Heart left ventricle (tissue), 13 donors: Measurements from ENCODE around the gene MCL1.

Experiments used
- POLR2A ChIP-seq, 2 donors: fragments of 450-650 bp; IDR thresholded peaks; one replicate each; pipeline ENCODE4 v1.6.1; 2017; ENCODE audit warnings: antibody characterized with exemption in 2 of 2, mild to moderate bottlenecking in 2 of 2, moderate library complexity in 2 of 2
- TF ChIP-seq, protein P1 (sequence below), 12 donors: fragments of 200-600 bp; sonication (generic) in 4 of 12; IDR thresholded peaks; one replicate each; pipeline versions ENCODE4 v1.5.0 to v1.8.0; 2018 to 2022; ENCODE audit warnings: antibody characterized with exemption in 12 of 12, mild to moderate bottlenecking in 5 of 12
- donor health status: ischemic (EF 13 %, LVEDD 7.1; RV severe dilation, severe dysfunction).
- donor health status: DM: no; HTN: yes; CAD: no.
- donor health status: DM: no; HTN: no; CAD: no.
- donor health status: ischemic (EF 25% LVEDD 6.9; RV normal size, moderate dysfunction).
- donor health status: ischemic (EF 25% LVEDD 5.7; RV mildly dilated, moderate dysfunction).
- donor health status: ischemic (EF 35%, LVEDD 5.7; RV mildly dilated, moderate dysfunction).
- donor health status: nonischemic (EF 11% LVEDD 7.7; RV severe dilation, severe dysfunction).
- donor health status: DM: yes; HTN: yes; CAD: no.
- donor health status: PGD.
- donor health status: ischemic (EF 29% LVEDD 5.4; RV normal size, mild dysfunction).
- donor health status: nonischemic (EF 23%, LVEDD 6.1; RV moderate dilation, normal function).

DNA sequence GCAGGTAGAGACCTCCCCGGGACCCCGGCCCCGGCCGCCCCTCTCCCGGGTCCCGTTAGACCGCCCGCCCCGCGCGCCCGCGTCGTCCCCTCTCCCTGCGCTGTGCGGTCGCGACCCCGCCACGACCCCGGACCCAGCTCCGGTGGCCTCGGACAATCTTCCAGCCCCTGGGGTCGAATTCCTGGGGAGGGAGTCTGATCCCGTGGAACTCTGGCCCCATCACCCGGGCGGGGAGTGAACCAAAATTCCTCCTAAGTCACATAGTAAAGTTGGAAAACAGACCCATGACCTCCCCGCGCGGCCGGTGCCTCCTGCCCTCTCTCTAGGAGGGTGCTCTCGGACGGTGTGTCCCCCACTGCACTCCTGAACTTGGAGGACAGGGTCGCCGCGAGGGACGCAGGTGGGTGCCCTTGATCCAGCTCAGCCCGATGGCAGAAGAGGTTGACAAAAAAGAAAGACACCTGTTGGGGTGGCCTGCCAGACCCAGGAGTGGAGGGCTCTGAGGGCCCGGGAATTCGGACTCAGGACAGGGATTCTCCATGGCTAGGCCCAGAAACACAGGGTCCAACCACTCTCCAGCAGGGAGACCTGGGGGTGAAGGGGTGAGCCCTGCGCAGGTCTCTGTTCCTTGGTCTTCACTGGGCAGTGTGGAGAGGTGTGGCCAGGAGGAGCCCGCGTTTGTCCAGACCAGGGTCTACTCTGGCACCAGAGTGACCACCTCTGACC is 29.8 kb downstream of the MCL1 start:
- TF ChIP-seq, protein P1, sequence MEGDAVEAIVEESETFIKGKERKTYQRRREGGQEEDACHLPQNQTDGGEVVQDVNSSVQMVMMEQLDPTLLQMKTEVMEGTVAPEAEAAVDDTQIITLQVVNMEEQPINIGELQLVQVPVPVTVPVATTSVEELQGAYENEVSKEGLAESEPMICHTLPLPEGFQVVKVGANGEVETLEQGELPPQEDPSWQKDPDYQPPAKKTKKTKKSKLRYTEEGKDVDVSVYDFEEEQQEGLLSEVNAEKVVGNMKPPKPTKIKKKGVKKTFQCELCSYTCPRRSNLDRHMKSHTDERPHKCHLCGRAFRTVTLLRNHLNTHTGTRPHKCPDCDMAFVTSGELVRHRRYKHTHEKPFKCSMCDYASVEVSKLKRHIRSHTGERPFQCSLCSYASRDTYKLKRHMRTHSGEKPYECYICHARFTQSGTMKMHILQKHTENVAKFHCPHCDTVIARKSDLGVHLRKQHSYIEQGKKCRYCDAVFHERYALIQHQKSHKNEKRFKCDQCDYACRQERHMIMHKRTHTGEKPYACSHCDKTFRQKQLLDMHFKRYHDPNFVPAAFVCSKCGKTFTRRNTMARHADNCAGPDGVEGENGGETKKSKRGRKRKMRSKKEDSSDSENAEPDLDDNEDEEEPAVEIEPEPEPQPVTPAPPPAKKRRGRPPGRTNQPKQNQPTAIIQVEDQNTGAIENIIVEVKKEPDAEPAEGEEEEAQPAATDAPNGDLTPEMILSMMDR (IDR thresholded peaks at IDR 0.05): peak in 5 of 12 donors; percentile 6 to 26 (median 16)
- TF ChIP-seq POLR2A (IDR thresholded peaks at IDR 0.05): peak in 1 of 2 donors; percentile 44
